GM12878 (cell line): ENCODE results near the gene METRNL. TPM values are rescaled to one million over a fixed set of nuclear protein-coding genes. Genes with fewer than 3 reads are reported as not detected.

ENCODE experiments used
- CREB1 ChIP-seq: IDR thresholded peaks from 2 replicates; pipeline ENCODE4 v1.6.1; 2012; ENCODE audit warnings: low read depth, mild to moderate bottlenecking, inconsistent platforms
- EP300 ChIP-seq, 2 experiments: fragments of 150-350 bp in 1 of 2; IDR thresholded peaks; 2 replicates each; pipeline ENCODE4 v1.6.1; 2011 to 2012; ENCODE audit warnings: low read depth in 2 of 2, low read length in 2 of 2, borderline replicate concordance in 1 of 2, improper control_type of control experiment in 1 of 2, inconsistent platforms in 1 of 2; ENCODE audit not compliant: control insufficient read depth in 1 of 2
- FOXM1 ChIP-seq: IDR thresholded peaks from 2 replicates; pipeline ENCODE4 v1.6.1; 2012; ENCODE audit warnings: low read depth, mild to moderate bottlenecking, inconsistent platforms, low read length, moderate library complexity
- GABPA ChIP-seq: IDR thresholded peaks from 2 replicates; pipeline ENCODE4 v1.6.1; 2014; ENCODE audit warnings: antibody characterized with exemption, low read depth, mild to moderate bottlenecking, inconsistent platforms
- HDAC2 ChIP-seq: fragments of 200-600 bp; sonication (generic); IDR thresholded peaks from 2 replicates; pipeline ENCODE4 v1.6.1; 2017
- KAT2A ChIP-seq: conservative IDR thresholded peaks from 2 replicates; pipeline ENCODE4 v1.6.1; 2011; ENCODE audit warnings: low read depth, low read length; ENCODE audit not compliant: control insufficient read depth
- NRF1 ChIP-seq: conservative IDR thresholded peaks from 2 replicates; pipeline ENCODE4 v1.6.1; 2011; ENCODE audit warnings: mild to moderate bottlenecking, low read depth, low read length, improper control_type of control experiment
- polyA plus RNA-seq, 11 experiments: library from polyadenylated mRNA; depleted of rRNA in 4 of 11; unstranded in 6 of 11; stranded (reverse) in 5 of 11; fragments of >200 nt; fragmentation: Nextera tagmentation in 4 of 11; fragmentation: Illumina TruSeq in 1 of 11; extraction: Ambion mirVana in 4 of 11; extraction: Trizol in 1 of 11; gene quantifications; 1 replicate in 1 of 11; 2 replicates in 10 of 11; pipeline versions ENCODE4 v1.2.1 to v1.2.3, GENCODE V29; 2011 to 2016; ENCODE audit warnings: inconsistent platforms in 2 of 11, missing spikeins in 2 of 11, low read depth in 1 of 11
- total RNA-seq, 4 experiments: library from RNA; depleted of rRNA in 3 of 4; stranded (reverse); fragments of >200 nt in 3 of 4; fragmentation: Illumina TruSeq in 1 of 4; extraction: Trizol in 1 of 4; gene quantifications; 2 replicates each; pipeline versions ENCODE4 v1.2.1 to v1.2.3, GENCODE V29; 2013 to 2021
- TF ChIP-seq, protein P1 (sequence below): fragments of 150-350 bp; IDR thresholded peaks from 2 replicates; pipeline ENCODE4 v1.6.1; 2016; ENCODE audit warnings: low read depth, low read length
- TF ChIP-seq, protein P2 (sequence below): IDR thresholded peaks from 2 replicates; pipeline ENCODE4 v1.6.1; 2012; ENCODE audit warnings: low read depth, low read length, improper control_type of control experiment

Gene METRNL
- total and polyA plus RNA-seq, 10 of the 15 experiments (the other 5 are each of a cell fraction or from before 2014, with no cell fraction given) = 0.05 to 3.7 (median 0.48) TPM; not detected in 2

DNA sequence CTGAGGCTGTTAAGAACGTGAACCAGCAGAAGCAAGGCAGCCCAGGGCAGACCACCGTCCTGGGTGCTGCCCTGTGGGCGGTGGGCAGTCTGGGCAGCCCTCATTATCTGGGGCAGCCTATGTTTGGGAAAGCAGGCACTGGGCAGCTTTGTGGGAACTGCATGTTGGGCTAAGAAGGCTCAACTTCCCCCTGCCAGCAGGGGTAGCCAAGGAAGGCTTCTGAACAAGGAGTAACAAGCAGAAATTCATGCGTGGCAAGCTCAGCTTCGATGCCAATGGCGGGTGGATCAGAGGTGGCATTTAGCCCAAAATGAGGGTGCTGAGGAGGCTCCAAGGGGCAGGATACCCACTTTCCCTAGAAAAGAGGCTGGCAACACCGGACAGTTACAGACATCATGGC lies 42.7 kb upstream of the METRNL start (continued):
- TF ChIP-seq, protein P1, sequence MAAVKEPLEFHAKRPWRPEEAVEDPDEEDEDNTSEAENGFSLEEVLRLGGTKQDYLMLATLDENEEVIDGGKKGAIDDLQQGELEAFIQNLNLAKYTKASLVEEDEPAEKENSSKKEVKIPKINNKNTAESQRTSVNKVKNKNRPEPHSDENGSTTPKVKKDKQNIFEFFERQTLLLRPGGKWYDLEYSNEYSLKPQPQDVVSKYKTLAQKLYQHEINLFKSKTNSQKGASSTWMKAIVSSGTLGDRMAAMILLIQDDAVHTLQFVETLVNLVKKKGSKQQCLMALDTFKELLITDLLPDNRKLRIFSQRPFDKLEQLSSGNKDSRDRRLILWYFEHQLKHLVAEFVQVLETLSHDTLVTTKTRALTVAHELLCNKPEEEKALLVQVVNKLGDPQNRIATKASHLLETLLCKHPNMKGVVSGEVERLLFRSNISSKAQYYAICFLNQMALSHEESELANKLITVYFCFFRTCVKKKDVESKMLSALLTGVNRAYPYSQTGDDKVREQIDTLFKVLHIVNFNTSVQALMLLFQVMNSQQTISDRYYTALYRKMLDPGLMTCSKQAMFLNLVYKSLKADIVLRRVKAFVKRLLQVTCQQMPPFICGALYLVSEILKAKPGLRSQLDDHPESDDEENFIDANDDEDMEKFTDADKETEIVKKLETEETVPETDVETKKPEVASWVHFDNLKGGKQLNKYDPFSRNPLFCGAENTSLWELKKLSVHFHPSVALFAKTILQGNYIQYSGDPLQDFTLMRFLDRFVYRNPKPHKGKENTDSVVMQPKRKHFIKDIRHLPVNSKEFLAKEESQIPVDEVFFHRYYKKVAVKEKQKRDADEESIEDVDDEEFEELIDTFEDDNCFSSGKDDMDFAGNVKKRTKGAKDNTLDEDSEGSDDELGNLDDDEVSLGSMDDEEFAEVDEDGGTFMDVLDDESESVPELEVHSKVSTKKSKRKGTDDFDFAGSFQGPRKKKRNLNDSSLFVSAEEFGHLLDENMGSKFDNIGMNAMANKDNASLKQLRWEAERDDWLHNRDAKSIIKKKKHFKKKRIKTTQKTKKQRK = no peak
- TF ChIP-seq KAT2A (no peak), EP300 (IDR thresholded peaks at IDR 0.05; ENCODE audit: borderline replicate concordance in 1 of 2, control insufficient read depth in 1 of 2, low read depth in 2 of 2, low read length in 2 of 2) (no peak), GABPA (no peak), HDAC2 (no peak), NRF1 (no peak), FOXM1 (no peak), CREB1 (no peak)
- TF ChIP-seq, protein P2, sequence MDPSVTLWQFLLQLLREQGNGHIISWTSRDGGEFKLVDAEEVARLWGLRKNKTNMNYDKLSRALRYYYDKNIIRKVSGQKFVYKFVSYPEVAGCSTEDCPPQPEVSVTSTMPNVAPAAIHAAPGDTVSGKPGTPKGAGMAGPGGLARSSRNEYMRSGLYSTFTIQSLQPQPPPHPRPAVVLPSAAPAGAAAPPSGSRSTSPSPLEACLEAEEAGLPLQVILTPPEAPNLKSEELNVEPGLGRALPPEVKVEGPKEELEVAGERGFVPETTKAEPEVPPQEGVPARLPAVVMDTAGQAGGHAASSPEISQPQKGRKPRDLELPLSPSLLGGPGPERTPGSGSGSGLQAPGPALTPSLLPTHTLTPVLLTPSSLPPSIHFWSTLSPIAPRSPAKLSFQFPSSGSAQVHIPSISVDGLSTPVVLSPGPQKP = no peak
- TF ChIP-seq, all 136 proteins: peak for 0
